ENCODE measurements around the gene NUB1. TPM values are rescaled to one million over a fixed set of nuclear protein-coding genes. Genes with fewer than 3 reads are reported as not detected.
A peak's percentile ranks its signal among the peaks of the same experiment; 100 is the strongest.

NUB1 gene
- total RNA-seq, 4 donors from 2014 or later: 45.9 to 59.1 (median 53.0) TPM

- peak; percentile 86 for DNase-seq (ENCODE audit: extremely low spot score)
- H3K27ac ChIP-seq (replicated peaks in 1 of 4): peak overlapping the region in 3 of 4 donors; percentile 0 to 50 (median 7)
- H3K9me3 ChIP-seq: no peaks in the 10 kb centered on the region
- intact Hi-C loops (cut with DNase I): no loop called here
- 75% methylated on average over 7 of the region's 7 CpGs for WGBS
- no peak overlapping the region for H3K4me3 ChIP-seq
- no peak for TF ChIP-seq CTCF (IDR thresholded peaks at IDR 0.05)
- TF ChIP-seq EP300 (IDR thresholded peaks at IDR 0.05): no peak
- TF ChIP-seq POLR2AphosphoS5 (IDR thresholded peaks at IDR 0.05): no peak
- no peak for TF ChIP-seq POLR2A (IDR thresholded peaks at IDR 0.05; ENCODE audit: low read depth)
- H3K36me3 ChIP-seq: peaks cover 0 to 5% (median 4%) of the 10 kb centered on the region in 4 donors
- no peaks in the 10 kb centered on the region for H3K27me3 ChIP-seq
- peaks cover 18 to 31% (median 21%) of the 10 kb centered on the region in 4 donors for H3K4me1 ChIP-seq
Observed at GRCh38 chr7:151339651-151340382, 1.8 kb upstream of the NUB1 start.

GRCh38 chr7:151340794-151341356, 737 bp upstream of the NUB1 start:
- DNase-seq (ENCODE audit: extremely low spot score): peak; percentile 50
- WGBS: 56% methylated on average over 11 of the region's 12 CpGs

GRCh38 chr7:151342102-151342646, 562 bp downstream of the NUB1 start:
- TF ChIP-seq EP300 (IDR thresholded peaks at IDR 0.05) (no peak), POLR2A (IDR thresholded peaks at IDR 0.05; ENCODE audit: low read depth) (no peak), CTCF (IDR thresholded peaks at IDR 0.05) (no peak), POLR2AphosphoS5 (IDR thresholded peaks at IDR 0.05) (no peak)
- DNase-seq (ENCODE audit: extremely low spot score): no peak
- Histone ChIP-seq H3K36me3 (peaks cover 0 to 27% (median 23%) of the 10 kb centered on the region in 4 donors), H3K27ac (replicated peaks in 1 of 4) (peak overlapping the region; percentile 82 to 88 (median 84)), H3K4me3 (peak overlapping the region; percentile 89 to 93 (median 91)), H3K4me1 (peaks cover 18 to 39% (median 26%) of the 10 kb centered on the region in 4 donors), H3K9me3 (no peaks in the 10 kb centered on the region), H3K27me3 (no peaks in the 10 kb centered on the region)
- intact Hi-C loops (cut with DNase I): no loop called here
- 3% methylated on average over 11 of the region's 11 CpGs for WGBS

More at GRCh38 chr7:151340794-151341356, 737 bp upstream of the NUB1 start:
- Histone ChIP-seq H3K9me3 (no peaks in the 10 kb centered on the region), H3K27me3 (no peaks in the 10 kb centered on the region), H3K36me3 (peaks cover 0 to 14% (median 11%) of the 10 kb centered on the region in 4 donors), H3K4me3 (peak overlapping the region; percentile 89 to 93 (median 91)), H3K27ac (replicated peaks in 1 of 4) (peak overlapping the region; percentile 82 to 88 (median 84)), H3K4me1 (peaks cover 18 to 31% (median 22%) of the 10 kb centered on the region in 4 donors)
- intact Hi-C loops (cut with DNase I): no loop called here
- TF ChIP-seq POLR2A (IDR thresholded peaks at IDR 0.05; ENCODE audit: low read depth): no peak
- no peak for TF ChIP-seq CTCF (IDR thresholded peaks at IDR 0.05)
- no peak for TF ChIP-seq EP300 (IDR thresholded peaks at IDR 0.05)
- TF ChIP-seq POLR2AphosphoS5 (IDR thresholded peaks at IDR 0.05): no peak

GRCh38 chr7:151342811-151343210, 1.2 kb downstream of the NUB1 start:
- H3K27ac ChIP-seq (replicated peaks in 1 of 4): no peak overlapping the region
- 68% methylated on average over 8 of the region's 8 CpGs for WGBS
- H3K27me3 ChIP-seq: no peaks in the 10 kb centered on the region
- peak overlapping the region; percentile 89 to 93 (median 91) for H3K4me3 ChIP-seq
- no peaks in the 10 kb centered on the region for H3K9me3 ChIP-seq
- H3K36me3 ChIP-seq: peaks cover 4 to 34% (median 28%) of the 10 kb centered on the region in 4 donors
- intact Hi-C loops (cut with DNase I): no loop called here
- H3K4me1 ChIP-seq: peaks cover 18 to 39% (median 26%) of the 10 kb centered on the region in 4 donors
- TF ChIP-seq POLR2AphosphoS5 (IDR thresholded peaks at IDR 0.05) (no peak), CTCF (IDR thresholded peaks at IDR 0.05) (no peak), POLR2A (IDR thresholded peaks at IDR 0.05; ENCODE audit: low read depth) (no peak), EP300 (IDR thresholded peaks at IDR 0.05) (no peak)
- peak; percentile 64 for DNase-seq (ENCODE audit: extremely low spot score)
